Type B pancreatic cell (in vitro differentiated cells): ENCODE results near the gene PITPNC1. TPM values are rescaled to one million over a fixed set of nuclear protein-coding genes. Genes with fewer than 3 reads are reported as not detected.
"Not testable (repeated sequence)": the region's sequence is repeated elsewhere in the genome, so short reads cannot be mapped to it uniquely, and the experiment has no call there.

Experiments
- DNase-seq: peaks from one replicate; pipeline ENCODE4 v3.0.0; 2021; ENCODE audit warnings: mixed read lengths; ENCODE audit not compliant: unreplicated experiment; ENCODE audit errors: extremely low spot score
- H3K27ac Mint-ChIP-seq: 2 replicates; pipeline ENCODE4 v1.8.0; 2021; ENCODE audit warnings: mild to moderate bottlenecking, mixed read lengths
- H3K27me3 Mint-ChIP-seq: 2 replicates; pipeline ENCODE4 v1.8.0; 2021; ENCODE audit warnings: mixed read lengths
- H3K36me3 Mint-ChIP-seq: 2 replicates; pipeline ENCODE4 v1.8.0; 2021; ENCODE audit warnings: mixed read lengths
- H3K4me1 Mint-ChIP-seq: one replicate; pipeline ENCODE4 v1.8.0; 2021; ENCODE audit warnings: mixed read lengths; ENCODE audit not compliant: unreplicated experiment
- H3K4me3 Mint-ChIP-seq: 2 replicates; pipeline ENCODE4 v1.8.0; 2021; ENCODE audit warnings: mild to moderate bottlenecking, mixed read lengths
- H3K9me3 Mint-ChIP-seq: 2 replicates; pipeline ENCODE4 v1.8.0; 2021; ENCODE audit warnings: mixed read lengths
- long read RNA-seq: library from polyadenylated mRNA; unstranded; transcript quantifications from one replicate; pipeline ENCODE4 v2.0.0, GENCODE V29; 2020
- total RNA-seq: library from RNA; stranded (reverse); gene quantifications from 2 replicates; pipeline ENCODE4 v1.2.1, GENCODE V29; 2021; ENCODE audit warnings: low replicate concordance
- TF ChIP-seq, protein P1 (sequence below): fragments of 200-600 bp; sonication (generic); conservative IDR thresholded peaks from 2 replicates; pipeline ENCODE4 v1.5.0; 2021; ENCODE audit warnings: antibody characterized with exemption, mild to moderate bottlenecking

PITPNC1 gene
- total RNA-seq: 13.0 and 18.7 TPM in 2 replicates
- long read RNA-seq, partial matches to known transcripts: 2 of 3 reads
- long read RNA-seq, other reads (novel, unspliced or antisense): 1 of 3 reads

DNA sequence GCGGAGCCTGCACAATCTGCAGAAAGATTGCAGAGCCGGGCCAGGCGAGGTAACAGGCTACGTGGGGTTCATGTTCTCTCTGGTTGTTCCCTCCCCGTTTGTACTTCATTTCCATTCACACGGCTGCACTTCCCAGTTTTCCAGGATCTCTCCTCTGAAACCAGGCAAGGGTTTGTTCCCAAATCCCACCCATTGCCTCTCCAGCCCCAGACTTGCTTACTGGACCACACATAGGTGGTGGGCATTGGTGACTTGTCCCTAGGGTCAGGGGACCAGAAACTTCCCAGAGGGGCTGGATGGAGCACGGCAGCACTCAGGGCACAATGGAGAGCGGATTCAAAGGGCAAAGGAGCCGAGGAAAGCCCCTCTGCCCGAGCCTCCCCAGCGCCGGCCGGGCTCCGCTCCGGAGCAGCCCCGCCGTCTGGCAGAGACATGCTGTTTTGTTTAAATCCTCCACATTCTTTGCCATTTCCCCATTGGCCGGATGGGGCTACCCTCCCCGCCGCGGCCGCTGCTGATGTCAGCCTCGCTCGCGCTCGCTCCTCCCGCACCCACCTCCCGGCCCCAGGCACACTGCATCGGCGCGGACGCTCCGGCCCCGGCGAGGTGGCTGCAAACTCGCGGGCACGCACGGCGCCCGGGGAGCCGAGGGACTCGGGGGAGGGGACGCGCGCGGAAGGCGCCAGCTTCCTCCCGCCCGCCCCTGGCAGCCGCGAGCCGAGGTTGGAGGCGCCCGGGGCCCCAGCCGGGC is at the start of gene PITPNC1:
Gene PITPNC1, plus strand, starts transcription at position 545 of the 751 bp plus-strand sequence.
- Mint-ChIP-seq H3K9me3 (no peaks in the 10 kb centered on the region), H3K36me3 (peaks cover 11% of the 10 kb centered on the region), H3K27ac (peak within 1 kb of the TSS; percentile 88), H3K4me1 (peaks cover 26% of the 10 kb centered on the region), H3K4me3 (peak within 1 kb of the TSS; percentile 89), H3K27me3 (peaks cover 5% of the 10 kb centered on the region)
- DNase-seq: peak; percentile 90
- TF ChIP-seq, protein P1, sequence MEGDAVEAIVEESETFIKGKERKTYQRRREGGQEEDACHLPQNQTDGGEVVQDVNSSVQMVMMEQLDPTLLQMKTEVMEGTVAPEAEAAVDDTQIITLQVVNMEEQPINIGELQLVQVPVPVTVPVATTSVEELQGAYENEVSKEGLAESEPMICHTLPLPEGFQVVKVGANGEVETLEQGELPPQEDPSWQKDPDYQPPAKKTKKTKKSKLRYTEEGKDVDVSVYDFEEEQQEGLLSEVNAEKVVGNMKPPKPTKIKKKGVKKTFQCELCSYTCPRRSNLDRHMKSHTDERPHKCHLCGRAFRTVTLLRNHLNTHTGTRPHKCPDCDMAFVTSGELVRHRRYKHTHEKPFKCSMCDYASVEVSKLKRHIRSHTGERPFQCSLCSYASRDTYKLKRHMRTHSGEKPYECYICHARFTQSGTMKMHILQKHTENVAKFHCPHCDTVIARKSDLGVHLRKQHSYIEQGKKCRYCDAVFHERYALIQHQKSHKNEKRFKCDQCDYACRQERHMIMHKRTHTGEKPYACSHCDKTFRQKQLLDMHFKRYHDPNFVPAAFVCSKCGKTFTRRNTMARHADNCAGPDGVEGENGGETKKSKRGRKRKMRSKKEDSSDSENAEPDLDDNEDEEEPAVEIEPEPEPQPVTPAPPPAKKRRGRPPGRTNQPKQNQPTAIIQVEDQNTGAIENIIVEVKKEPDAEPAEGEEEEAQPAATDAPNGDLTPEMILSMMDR: peak; percentile 28

DNA sequence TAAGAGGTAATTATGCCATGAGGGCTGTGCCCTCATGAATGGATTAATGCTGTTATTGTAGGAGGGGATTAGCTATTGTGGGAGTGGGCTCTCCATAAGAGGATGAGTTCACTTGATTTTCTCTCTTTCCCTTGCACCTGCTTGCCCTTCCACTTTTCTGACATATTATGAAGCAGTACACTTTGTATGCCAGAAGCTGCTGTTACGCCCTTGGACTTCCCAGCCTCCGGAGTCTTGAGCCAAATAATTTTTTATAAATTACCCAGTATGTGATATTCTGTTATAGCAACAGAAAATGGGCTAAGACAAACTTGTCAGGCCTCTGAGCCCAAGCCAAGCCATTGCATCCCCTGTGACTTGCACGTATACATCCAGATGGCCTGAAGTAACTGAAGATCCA is 49.1 kb upstream of the PITPNC1 start:
- H3K27me3 Mint-ChIP-seq: no peaks in the 10 kb centered on the region
- H3K9me3 Mint-ChIP-seq: peaks cover 6% of the 10 kb centered on the region
- H3K27ac Mint-ChIP-seq: no peak overlapping the region
- TF ChIP-seq, protein P1: no peak
- H3K36me3 Mint-ChIP-seq: peaks cover 6% of the 10 kb centered on the region
- H3K4me1 Mint-ChIP-seq: no peaks in the 10 kb centered on the region
- no peak for DNase-seq
- H3K4me3 Mint-ChIP-seq: no peak overlapping the region

DNA sequence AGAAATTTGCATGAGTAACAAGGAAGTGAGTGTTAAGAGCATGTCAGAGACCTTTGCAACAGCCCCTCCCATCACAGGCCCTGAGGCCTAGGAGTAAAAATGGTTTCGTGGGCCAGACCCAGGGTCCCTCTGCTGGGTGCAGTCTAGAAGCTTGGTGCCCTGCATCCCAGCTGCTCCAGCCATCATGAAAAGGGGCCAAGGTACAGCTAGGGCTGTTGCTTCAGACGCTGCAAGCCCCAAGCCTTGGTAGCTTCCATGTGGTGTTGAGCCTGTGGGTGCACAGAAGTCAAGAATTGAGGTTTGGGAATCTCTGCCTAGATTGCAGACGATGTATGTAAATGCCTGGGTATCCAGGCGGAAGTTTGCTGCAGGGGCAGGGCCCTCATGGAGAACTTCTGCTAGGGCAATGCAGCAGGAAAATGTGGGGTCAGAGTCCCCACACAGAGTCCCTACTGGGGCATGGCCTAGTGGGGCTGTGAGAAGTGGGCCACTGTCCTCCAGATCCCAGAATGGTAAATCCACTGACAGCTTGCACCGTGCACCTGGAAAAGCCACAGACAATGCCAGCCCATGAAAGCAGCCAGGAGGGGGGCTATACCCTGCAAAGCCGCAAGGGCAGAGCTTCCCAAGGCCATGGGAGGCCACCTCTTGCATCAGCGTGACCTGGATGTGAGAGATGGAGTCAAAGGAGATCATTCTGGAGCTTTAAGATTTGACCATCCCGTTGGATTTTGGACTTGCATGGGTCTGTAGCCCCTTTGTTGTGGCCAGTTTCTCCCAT is 45.5 kb upstream of the PITPNC1 start:
- DNase-seq, H3K27ac Mint-ChIP-seq: not testable (repeated sequence)

DNA sequence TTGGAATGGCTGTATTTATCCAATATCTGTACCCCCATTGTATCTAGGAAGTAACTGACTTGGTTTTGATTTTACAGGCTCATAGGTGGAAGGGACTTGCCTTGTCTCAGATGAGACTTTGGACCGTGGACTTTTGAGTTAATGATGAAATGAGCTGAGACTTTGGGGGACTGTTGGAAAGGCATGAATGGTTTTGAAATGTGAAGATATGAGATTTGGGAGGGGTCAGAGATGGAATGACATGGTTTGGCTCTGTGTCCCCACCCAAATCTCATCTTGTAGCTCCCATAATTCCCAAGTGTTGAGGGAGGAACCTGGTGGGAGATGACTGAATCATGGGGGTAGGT is 44.9 kb upstream of the PITPNC1 start:
- not testable (repeated sequence) for H3K27me3 Mint-ChIP-seq, H3K9me3 Mint-ChIP-seq, H3K36me3 Mint-ChIP-seq, H3K27ac Mint-ChIP-seq, DNase-seq, H3K4me3 Mint-ChIP-seq, H3K4me1 Mint-ChIP-seq

More for the DNA sequence above, 45.5 kb upstream of the PITPNC1 start:
- not testable (repeated sequence) for H3K9me3 Mint-ChIP-seq, H3K36me3 Mint-ChIP-seq, H3K4me3 Mint-ChIP-seq, H3K27me3 Mint-ChIP-seq, H3K4me1 Mint-ChIP-seq

DNA sequence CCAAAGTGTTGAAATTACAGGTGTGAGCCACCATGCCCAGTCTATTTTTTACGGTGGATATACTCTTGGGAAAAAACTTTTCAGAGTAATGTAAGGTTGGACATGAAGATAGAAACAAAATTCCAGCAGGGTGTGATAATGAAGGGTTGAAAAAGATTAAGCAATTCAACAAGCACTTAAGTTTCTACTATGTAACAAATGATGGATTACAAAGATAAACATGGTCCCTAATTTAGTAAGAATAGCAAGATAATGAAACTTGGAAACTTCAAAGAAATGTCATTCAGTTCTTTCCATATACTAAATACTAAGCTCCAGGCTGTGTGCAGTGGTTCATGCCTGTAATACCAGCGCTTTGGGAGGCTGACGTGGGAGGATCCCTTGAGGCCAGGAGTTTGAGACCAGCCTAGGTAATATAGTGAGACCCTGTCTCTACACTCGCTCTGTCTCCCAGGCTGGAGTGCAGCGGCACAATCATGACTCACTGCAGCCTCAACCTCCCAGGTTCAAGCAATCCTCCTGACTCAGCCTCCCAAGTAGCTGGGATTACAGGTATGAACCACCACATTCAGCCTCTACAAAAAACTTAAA is 41.7 kb upstream of the PITPNC1 start:
- Mint-ChIP-seq H3K27me3 (no peaks in the 10 kb centered on the region), H3K27ac (no peak overlapping the region), H3K36me3 (peaks cover 9% of the 10 kb centered on the region), H3K4me1 (no peaks in the 10 kb centered on the region), H3K4me3 (no peak overlapping the region), H3K9me3 (no peaks in the 10 kb centered on the region)
- TF ChIP-seq, protein P1: no peak
- no peak for DNase-seq

DNA sequence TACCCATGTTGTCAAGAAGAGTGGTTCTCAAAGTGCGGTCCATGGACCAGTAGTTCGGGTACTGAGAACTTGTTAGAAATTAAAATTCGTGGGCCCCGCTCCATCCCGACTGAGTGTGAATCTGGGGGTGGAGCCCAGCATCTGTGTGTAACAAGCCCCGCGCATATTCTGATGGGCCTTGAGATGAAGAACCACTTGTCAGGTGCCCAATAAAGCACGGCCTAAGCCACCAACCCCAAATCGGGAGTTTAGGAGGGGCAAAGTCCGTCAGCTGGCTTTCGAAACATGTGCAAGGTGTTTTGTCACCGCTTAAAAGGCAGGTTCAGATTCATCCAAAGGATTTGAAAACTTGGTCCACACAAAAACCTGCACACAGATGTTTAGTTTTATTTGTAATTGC is 40.2 kb upstream of the PITPNC1 start:
- Mint-ChIP-seq H3K27me3 (no peaks in the 10 kb centered on the region), H3K27ac (no peak overlapping the region), H3K9me3 (no peaks in the 10 kb centered on the region), H3K36me3 (peaks cover 22% of the 10 kb centered on the region), H3K4me3 (no peak overlapping the region), H3K4me1 (no peaks in the 10 kb centered on the region)
- TF ChIP-seq, protein P1: no peak
- DNase-seq: no peak

DNA sequence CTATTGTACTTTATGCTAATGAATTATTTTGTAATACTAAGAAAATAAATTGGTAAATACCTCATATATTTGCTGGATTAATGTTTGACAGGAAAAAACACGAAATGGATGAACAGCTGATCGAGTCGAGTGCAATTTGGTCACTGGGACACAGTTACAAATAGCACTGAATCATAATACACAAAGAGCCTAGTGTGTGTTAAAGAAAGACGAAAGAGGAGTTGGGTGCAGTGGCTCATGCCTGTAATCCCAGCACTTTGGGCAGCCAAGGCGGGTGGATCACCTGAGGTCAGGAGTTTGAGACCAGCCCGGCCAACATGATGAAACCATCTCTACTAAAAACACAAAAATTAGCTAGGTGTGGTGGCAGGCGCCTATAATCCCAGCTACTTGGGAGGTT is 38.7 kb upstream of the PITPNC1 start:
- DNase-seq, H3K4me3 Mint-ChIP-seq, H3K27me3 Mint-ChIP-seq, H3K4me1 Mint-ChIP-seq, H3K27ac Mint-ChIP-seq, H3K9me3 Mint-ChIP-seq: not testable (repeated sequence)
- peaks cover 29% of the 10 kb centered on the region for H3K36me3 Mint-ChIP-seq
